SK-N-SH treated with all-trans-retinoic acid at 6 μM for 48 hours (cell line): ENCODE results near the gene ORAI3.

Experiments used
- ARNTL ChIP-seq: fragments of 450-650 bp; formaldehyde crosslinking; IDR thresholded peaks from 2 replicates; pipeline ENCODE4 v1.5.0; 2020; ENCODE audit warnings: low read depth, mild to moderate bottlenecking, moderate library complexity, borderline replicate concordance
- CREB5 ChIP-seq: fragments of 250-450 bp; sonication (Bioruptor Pico); IDR thresholded peaks from 2 replicates; pipeline ENCODE4 v1.5.1; 2020; ENCODE audit warnings: low read depth, mild to moderate bottlenecking, moderate library complexity
- CSDC2 ChIP-seq: fragments of 250-450 bp; sonication (Bioruptor Pico); IDR thresholded peaks from 2 replicates; pipeline ENCODE4 v1.5.0; 2020; ENCODE audit warnings: mild to moderate bottlenecking, moderate library complexity
- CSRNP3 ChIP-seq: fragments of 250-450 bp; sonication (Bioruptor Pico); IDR thresholded peaks from 2 replicates; pipeline ENCODE4 v1.5.1; 2021; ENCODE audit warnings: mild to moderate bottlenecking, moderate library complexity
- ESRRG ChIP-seq: fragments of 250-450 bp; sonication (Bioruptor Pico); IDR thresholded peaks from 2 replicates; pipeline ENCODE4 v1.6.1; 2021; ENCODE audit warnings: mild to moderate bottlenecking
- GLIS3 ChIP-seq: fragments of 250-450 bp; sonication (Bioruptor Pico); IDR thresholded peaks from 2 replicates; pipeline ENCODE4 v1.5.0; 2020; ENCODE audit warnings: mild to moderate bottlenecking, moderate library complexity
- ISL1 ChIP-seq: fragments of 250-450 bp; sonication (Bioruptor Pico); IDR thresholded peaks from 2 replicates; pipeline ENCODE4 v2.1.2; 2022; ENCODE audit warnings: mild to moderate bottlenecking, moderate library complexity
- PATZ1 ChIP-seq: fragments of 250-450 bp; sonication (Bioruptor Pico); IDR thresholded peaks from 2 replicates; pipeline ENCODE4 v1.8.0; 2020; ENCODE audit warnings: mild to moderate bottlenecking, moderate library complexity, borderline replicate concordance
- POU6F1 ChIP-seq: fragments of 250-450 bp; sonication (Bioruptor Pico); IDR thresholded peaks from 2 replicates; pipeline ENCODE4 v1.8.0; 2021; ENCODE audit warnings: low read depth, mild to moderate bottlenecking, moderate library complexity, borderline replicate concordance
- PPARA ChIP-seq: fragments of 250-450 bp; sonication (Bioruptor Pico); IDR thresholded peaks from 2 replicates; pipeline ENCODE4 v1.5.0; 2020; ENCODE audit warnings: mild to moderate bottlenecking, borderline replicate concordance
- RARB ChIP-seq: fragments of 250-450 bp; sonication (Bioruptor Pico); IDR thresholded peaks from 2 replicates; pipeline ENCODE4 v1.8.0; 2021; ENCODE audit warnings: mild to moderate bottlenecking, moderate library complexity
- ZC3H10 ChIP-seq: fragments of 250-450 bp; sonication (Bioruptor Pico); IDR thresholded peaks from 2 replicates; pipeline ENCODE4 v1.5.1; 2021; ENCODE audit warnings: mild to moderate bottlenecking, moderate library complexity
- ZFP3 ChIP-seq: fragments of 250-450 bp; sonication (Bioruptor Pico); IDR thresholded peaks from 2 replicates; pipeline ENCODE4 v1.5.0; 2020; ENCODE audit warnings: mild to moderate bottlenecking, moderate library complexity
- ZFP30 ChIP-seq: fragments of 450-650 bp; formaldehyde crosslinking; IDR thresholded peaks from 2 replicates; pipeline ENCODE4 v1.5.0; 2022; ENCODE audit warnings: mild to moderate bottlenecking, moderate library complexity

- no peak for TF ChIP-seq GLIS3 (CRISPR knock-in tag)
- no peak for TF ChIP-seq ARNTL (CRISPR knock-in tag)
- TF ChIP-seq ISL1 (CRISPR knock-in tag): no peak
- no peak for TF ChIP-seq PPARA
- TF ChIP-seq ZFP30 (CRISPR knock-in tag): no peak
- TF ChIP-seq CSRNP3: no peak
- no peak for TF ChIP-seq ESRRG (CRISPR knock-in tag)
- no peak for TF ChIP-seq RARB (CRISPR knock-in tag)
- TF ChIP-seq POU6F1 (CRISPR knock-in tag): no peak
- TF ChIP-seq ZC3H10 (CRISPR knock-in tag): no peak
- TF ChIP-seq PATZ1 (CRISPR knock-in tag): no peak
- TF ChIP-seq CREB5 (CRISPR knock-in tag): no peak
- no peak for TF ChIP-seq CSDC2
- TF ChIP-seq ZFP3 (CRISPR knock-in tag): no peak
These were observed 22.7 kb upstream of the ORAI3 start for GRCh38 chr16:30925995-30926811.
